Stimulated activated CD8-positive, alpha-beta memory T cell treated with anti-CD3 and anti-CD28 coated beads, Interleukin-12 subunit alpha, Interleukin-12 subunit beta, amount 100 ng/mL, for 24 hours (primary cell): ENCODE data around the gene CYP3A5.
A peak's percentile ranks its signal among the peaks of the same experiment; 100 is the strongest.
"Not testable (repeated sequence)": the region's sequence is repeated elsewhere in the genome, so short reads cannot be mapped to it uniquely, and the experiment has no call there.

Experiments
- DNase-seq: peaks from one replicate; pipeline ENCODE4 v3.0.0-alpha.2; 2020; ENCODE audit errors: extremely low read depth

CYP3A5 gene

DNA sequence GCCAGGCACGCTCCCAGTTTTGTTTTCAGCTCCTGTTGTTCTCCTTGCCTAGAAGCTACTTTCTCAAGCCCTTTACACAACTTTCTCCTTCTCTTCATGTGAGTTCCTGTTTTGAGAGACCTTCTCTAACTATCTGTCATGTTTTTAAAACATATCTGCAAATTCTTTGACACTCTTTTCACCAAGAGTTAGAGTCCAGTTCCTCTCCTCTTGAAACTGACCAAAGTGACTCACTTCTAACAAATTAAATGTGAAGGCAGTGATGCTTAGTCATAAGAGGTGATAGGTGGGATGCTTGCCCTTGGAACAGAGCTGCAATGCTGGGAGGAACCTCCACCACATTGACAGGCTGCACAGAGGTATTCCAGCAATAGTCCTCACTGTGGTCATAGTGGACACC lies 37.8 kb downstream of the CYP3A5 start:
- no peak for DNase-seq

- DNase-seq, result no peak
Measured at GRCh38 chr7:99639267-99639666, 40.5 kb downstream of the CYP3A5 start.

- DNase-seq, result no peak
Measured at GRCh38 chr7:99638731-99639130, 41.1 kb downstream of the CYP3A5 start.

GRCh38 chr7:99637414-99637813 lies 42.4 kb downstream of the CYP3A5 start:
- DNase-seq, result not testable (repeated sequence)

GRCh38 chr7:99631295-99632109 lies 48.3 kb downstream of the CYP3A5 start:
- DNase-seq, result no peak

- DNase-seq, result no peak
Measured at GRCh38 chr7:99629643-99630042, 50.2 kb downstream of the CYP3A5 start.

- no peak for DNase-seq
Measured at GRCh38 chr7:99628471-99629465, 51.0 kb downstream of the CYP3A5 start.

DNA sequence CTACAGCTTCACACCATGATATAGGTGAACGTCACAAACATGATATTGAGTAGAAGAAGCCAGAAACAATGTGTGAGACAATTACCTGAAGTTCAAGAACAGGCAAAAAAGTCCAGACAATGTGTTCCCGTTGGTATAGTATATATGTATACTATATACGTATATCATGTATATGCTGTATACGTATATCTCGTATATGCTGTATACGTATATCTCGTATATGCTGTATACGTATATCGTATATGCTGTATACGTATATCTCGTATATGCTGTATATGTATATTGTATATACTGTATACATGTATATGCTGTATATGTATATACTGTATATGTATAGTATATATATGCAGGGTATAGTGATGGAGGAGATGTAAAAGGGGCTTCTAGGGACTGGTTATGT lies 52.3 kb downstream of the CYP3A5 start:
- no peak for DNase-seq

DNA sequence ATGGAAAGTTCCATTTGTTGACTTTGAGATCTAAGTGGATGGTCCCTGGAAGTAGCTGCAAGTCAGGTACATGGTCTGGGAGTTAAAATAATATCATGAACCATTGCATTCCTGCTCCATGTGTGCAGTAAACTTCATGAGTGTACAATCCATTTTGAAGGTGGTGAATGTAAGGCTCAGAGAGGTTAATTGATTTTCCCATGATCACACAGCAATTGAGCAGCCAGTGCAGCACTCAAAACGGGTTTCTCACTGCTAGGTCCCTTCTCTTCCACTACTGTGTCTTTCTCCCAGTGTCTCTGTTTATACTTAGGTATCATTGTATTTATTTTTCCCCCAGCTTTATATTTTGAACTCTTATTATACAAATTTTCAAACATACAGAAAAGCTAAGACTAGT lies 53.1 kb downstream of the CYP3A5 start:
- DNase-seq, result no peak

DNA sequence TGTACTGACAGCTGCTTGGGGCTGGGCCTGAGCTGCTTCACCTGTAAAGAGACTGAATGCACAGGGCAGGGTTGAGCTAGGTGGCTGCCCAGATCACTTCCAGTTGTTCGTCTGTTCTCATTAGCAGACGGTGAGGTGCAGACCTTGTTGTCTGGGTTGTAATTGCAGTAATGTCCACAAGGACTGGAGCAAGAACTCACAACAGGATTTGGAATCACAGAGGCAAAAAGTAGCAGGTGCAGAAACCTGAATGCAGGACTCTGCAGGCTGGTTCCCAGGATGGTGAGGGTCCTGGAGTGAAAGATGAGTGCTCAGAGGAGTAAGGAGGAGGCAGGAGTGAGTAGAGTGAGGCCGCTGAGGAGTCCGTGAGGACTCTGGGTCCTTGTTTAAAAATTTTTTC lies 53.8 kb downstream of the CYP3A5 start:
- DNase-seq, result no peak

GRCh38 chr7:99625321-99625720 lies 54.5 kb downstream of the CYP3A5 start:
- DNase-seq, result no peak

DNA sequence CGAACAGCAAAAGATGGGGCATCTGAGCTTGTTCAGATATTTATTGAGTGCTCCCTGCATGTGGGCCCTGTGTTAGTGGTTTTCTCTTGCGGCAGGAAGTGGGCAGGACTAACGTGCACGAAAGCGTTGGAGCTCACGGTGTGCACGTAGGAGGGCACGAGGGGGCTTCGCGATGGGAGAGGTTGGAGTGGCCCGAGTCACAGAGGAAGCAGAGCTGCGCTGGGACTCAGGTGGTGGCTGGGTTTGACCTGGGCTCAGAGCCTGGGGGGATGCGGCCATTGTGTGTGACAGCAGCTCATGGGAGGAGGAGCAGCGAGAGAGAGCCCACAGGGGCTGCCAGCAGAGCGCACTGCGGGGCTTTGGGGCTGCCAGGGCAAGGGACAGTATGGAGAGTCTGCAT lies 55.3 kb downstream of the CYP3A5 start:
- no peak for DNase-seq

- DNase-seq, result no peak
Measured at GRCh38 chr7:99623702-99624447, 55.9 kb downstream of the CYP3A5 start.

DNA sequence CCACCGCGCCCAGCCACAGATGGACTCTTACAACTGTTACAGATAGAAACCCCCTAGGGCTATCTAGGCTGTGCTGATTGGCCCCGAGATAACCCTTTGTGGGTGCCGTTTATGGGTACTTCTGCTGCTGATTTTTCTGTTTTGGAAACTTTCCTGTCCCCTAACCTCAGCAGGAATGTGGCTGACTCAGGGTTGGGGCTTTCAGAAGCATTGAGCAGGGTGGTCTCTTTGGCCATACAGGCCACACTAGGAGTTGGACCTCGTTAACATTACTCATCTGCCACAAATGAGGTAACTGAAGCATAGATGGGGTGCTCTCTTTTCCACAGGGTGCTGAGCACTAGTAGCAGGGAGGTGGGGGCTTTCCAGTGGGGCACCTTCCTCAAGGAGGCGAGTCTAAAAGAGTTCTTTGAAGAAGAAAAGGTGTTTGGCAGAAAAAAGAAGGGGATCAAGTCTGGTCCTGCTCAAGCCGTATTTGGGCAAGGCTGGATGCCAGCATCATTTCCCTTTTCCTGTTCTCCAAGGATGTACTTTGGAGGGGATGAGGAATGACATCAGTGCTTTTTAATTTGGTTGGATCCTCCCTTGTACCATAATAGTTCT lies 56.6 kb downstream of the CYP3A5 start:
- no peak for DNase-seq

DNA sequence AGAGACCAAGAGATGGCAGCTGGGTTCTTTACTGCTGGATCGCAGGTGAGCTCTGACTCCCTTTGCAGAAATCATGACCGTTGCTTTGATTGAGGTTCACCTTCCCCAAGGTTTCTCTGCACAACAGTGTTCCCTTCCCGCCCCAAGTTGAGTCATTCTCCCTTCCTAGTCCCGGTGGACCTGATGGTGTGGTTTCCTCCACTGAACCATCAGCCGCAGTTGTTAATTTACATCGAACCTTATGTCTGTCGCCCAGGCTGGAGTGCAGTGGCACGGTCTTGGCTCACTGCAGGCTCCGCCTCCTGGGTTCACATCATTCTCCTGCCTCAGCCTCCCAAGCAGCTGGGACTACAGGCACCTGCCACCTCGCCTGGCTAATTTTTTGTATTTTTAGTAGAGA lies 57.2 kb downstream of the CYP3A5 start:
- no peak for DNase-seq

DNA sequence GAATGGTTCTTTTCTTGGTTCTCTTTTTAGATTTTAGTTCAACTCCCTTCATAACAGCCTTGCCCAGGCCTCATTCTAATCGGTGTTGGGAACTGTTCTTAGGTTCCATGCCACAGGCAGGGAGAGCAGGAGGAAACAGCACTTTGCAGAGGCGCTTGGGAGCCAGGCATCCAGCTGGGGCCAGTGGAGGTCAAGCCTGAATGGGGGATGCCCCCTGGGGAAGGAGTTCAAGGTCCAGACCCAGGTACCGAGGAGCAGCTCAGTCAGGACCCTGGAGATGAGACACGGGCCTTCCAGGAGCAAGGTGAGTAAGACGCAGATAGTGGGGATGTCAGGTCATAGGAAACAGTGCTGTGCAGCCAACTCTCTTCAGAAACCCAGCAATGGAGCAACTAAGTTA lies 58.5 kb downstream of the CYP3A5 start:
- no peak for DNase-seq

GRCh38 chr7:99619571-99620130 lies 60.1 kb downstream of the CYP3A5 start:
- no peak for DNase-seq

DNA sequence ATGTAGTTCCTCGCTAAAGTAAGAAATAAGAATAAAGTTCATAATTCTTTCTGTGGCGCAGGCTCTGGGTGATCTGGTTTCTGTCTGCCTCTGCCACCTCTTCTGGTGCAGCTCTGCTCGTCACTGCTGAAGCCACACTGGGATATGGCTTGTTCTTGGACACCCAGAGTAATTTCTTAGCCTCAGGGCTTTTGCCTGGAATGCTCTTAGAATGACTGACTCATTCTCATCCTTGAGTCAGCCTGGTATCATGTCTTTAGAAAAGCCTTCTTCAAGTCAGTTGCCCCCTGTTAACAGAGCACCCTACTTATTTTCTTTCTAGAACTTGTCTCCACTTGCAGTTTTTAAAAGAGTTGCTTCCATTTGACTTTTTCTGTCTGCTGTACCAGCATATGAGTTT lies 61.1 kb downstream of the CYP3A5 start:
- no peak for DNase-seq

DNA sequence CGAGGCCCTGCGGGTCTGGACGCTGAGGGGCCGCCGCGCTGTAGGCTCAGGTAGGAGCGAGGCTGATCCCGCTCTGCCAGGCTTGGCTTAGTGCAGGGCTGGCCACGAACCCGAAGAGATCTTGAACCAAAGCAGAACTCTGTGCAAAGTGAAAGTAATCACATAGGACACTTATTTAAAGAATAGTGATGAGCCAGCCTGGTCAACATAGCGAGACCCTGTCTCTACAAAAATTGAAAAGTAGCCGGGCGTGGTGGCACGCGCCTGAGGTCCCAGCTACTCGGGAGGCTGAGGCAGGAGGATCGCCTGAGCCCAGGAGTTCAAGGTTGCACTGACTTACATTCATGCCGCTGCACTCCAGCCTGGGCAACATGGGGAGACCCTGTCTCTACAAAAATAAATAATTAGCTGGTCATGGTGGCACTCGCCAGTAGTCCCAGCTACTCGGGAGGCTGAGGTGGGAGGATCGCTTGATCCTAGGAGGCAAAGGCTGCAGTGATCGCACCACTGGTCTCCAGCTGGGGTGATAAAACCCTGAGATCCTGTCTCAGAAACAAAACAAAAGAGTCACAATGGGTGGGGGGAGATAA lies 62.5 kb downstream of the CYP3A5 start:
- DNase-seq, result no peak

DNA sequence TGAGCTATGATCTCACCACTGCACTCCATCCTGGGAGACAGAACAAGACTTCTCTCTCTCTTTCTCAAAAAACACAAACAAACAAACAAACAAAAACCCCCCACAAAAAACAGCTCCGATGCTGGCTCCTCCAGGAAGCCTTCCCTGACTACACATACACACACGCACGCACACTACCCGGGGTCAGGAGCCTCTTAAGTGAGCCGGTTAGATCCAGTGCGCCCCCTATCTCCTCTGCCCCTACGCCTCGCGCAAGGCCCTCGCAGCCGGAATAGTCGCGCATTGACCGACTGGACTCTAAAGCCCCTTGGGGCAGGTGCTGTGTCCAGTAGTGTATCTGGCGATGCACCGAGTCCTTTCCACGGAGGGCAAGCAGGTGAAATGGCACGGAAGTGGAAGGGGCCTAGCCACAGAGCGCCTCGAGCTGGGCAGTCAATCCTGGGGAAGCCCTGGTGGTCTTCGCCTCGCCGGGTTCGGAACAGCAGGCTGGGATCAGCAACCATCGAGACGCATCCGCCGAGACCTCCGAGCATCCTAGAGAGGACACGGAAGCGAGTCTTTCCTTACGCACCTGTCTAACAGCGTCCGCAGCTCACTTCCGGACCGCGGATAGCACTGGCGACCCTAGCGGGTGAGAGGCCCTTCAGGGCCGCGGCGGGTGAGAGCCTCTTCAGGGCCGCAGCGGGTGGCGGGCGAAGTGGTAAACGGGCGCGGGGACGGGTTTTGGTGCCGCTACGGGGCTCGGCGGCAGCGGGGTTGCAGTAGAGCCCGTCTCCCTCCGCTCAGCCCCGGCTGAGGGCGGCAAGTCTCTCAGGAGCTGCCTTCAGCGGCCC lies 63.2 kb downstream of the CYP3A5 start, which contains the start of gene ZSCAN25:
ZSCAN25 (plus strand) TSS at position 588 of the 833 bp plus-strand sequence. CDS start 2,661 bp downstream, outside the sequence.
- peak; percentile 60 for DNase-seq
